Loucy (cell line): ENCODE results near the gene FBLN7.
"Not testable (repeated sequence)": the region's sequence is repeated elsewhere in the genome, so short reads cannot be mapped to it uniquely, and the experiment has no call there.

Experiments used
- H2AFZ ChIP-seq: fragments of 200-600 bp; sonication (generic); 2 replicates; pipeline ENCODE4 v1.6.0; 2016; ENCODE audit warnings: antibody characterized with exemption, mild to moderate bottlenecking, low read length, moderate library complexity
- H3F3A ChIP-seq: fragments of 200-600 bp; 2 replicates; pipeline ENCODE4 v1.6.0; 2016; ENCODE audit warnings: antibody characterized with exemption, low read depth, mild to moderate bottlenecking
- H3K27me3 ChIP-seq: fragments of 200-600 bp; sonication (generic); 2 replicates; pipeline ENCODE4 v1.6.1; 2014; ENCODE audit warnings: low read length, mild to moderate bottlenecking; ENCODE audit not compliant: insufficient read depth, poor library complexity, severe bottlenecking
- H3K36me3 ChIP-seq: fragments of 200-600 bp; sonication (generic); 2 replicates; pipeline ENCODE4 v1.6.1; 2016; ENCODE audit warnings: low read length; ENCODE audit not compliant: insufficient read depth
- H3K4me1 ChIP-seq: fragments of 200-600 bp; sonication (generic); 2 replicates; pipeline ENCODE4 v1.5.1; 2014; ENCODE audit warnings: low read length, mild to moderate bottlenecking; ENCODE audit not compliant: insufficient read depth, poor library complexity, severe bottlenecking
- H3K4me2 ChIP-seq: fragments of 200-600 bp; sonication (generic); 2 replicates; pipeline ENCODE4 v1.6.0; 2014; ENCODE audit warnings: antibody characterized with exemption, low read length, low read depth, mild to moderate bottlenecking; ENCODE audit not compliant: poor library complexity, severe bottlenecking
- H3K4me3 ChIP-seq: fragments of 200-600 bp; sonication (generic); 2 replicates; pipeline ENCODE4 v1.5.1; 2014; ENCODE audit warnings: low read length, mild to moderate bottlenecking, mixed read lengths; ENCODE audit not compliant: poor library complexity, severe bottlenecking
- H3K79me2 ChIP-seq: fragments of 200-600 bp; sonication (generic); 2 replicates; pipeline ENCODE4 v1.6.1; 2014; ENCODE audit warnings: low read length; ENCODE audit not compliant: insufficient read depth
- H3K9ac ChIP-seq: fragments of 200-600 bp; sonication (generic); 2 replicates; pipeline ENCODE4 v1.6.0; 2014; ENCODE audit warnings: mild to moderate bottlenecking, low read depth, low read length, moderate library complexity; ENCODE audit not compliant: poor library complexity, severe bottlenecking
- H3K9me2 ChIP-seq: fragments of 200-600 bp; sonication (generic); replicated peaks from 2 replicates; pipeline ENCODE4 v1.6.1; 2016; ENCODE audit warnings: low read depth, low read length, mixed read lengths
- H3K9me3 ChIP-seq: fragments of 200-600 bp; sonication (generic); 2 replicates; pipeline ENCODE4 v1.6.1; 2014; ENCODE audit warnings: mild to moderate bottlenecking, antibody characterized with exemption, low read length, low read depth; ENCODE audit not compliant: insufficient read depth
- H4K20me1 ChIP-seq: fragments of 200-600 bp; sonication (generic); 2 replicates; pipeline ENCODE4 v1.6.0; 2014; ENCODE audit warnings: antibody characterized with exemption, low read length, mild to moderate bottlenecking; ENCODE audit not compliant: insufficient read depth, poor library complexity, severe bottlenecking
- CTCF ChIP-seq: fragments of 200-600 bp; sonication (generic); conservative IDR thresholded peaks from 2 replicates; pipeline ENCODE4 v1.5.1; 2014; ENCODE audit warnings: mild to moderate bottlenecking, antibody characterized with exemption, low read length
- EZH2phosphoT487 ChIP-seq: fragments of 200-600 bp; IDR thresholded peaks from 2 replicates; pipeline ENCODE4 v1.6.1; 2018; ENCODE audit warnings: antibody characterized with exemption, mild to moderate bottlenecking, moderate library complexity, borderline replicate concordance

FBLN7 gene

GRCh38 chr2:112108178-112108832 lies 29.9 kb upstream of the FBLN7 start:
- Histone ChIP-seq H3K9me2 (no peaks in the 10 kb centered on the region), H3F3A (no peaks in the 10 kb centered on the region), H3K4me3 (no peak overlapping the region), H3K4me1 (no peaks in the 10 kb centered on the region), H3K79me2 (no peaks in the 10 kb centered on the region), H3K9me3 (peaks cover 3% of the 10 kb centered on the region; the same call in 1 of the 2 replicates), H3K27me3 (no peaks in the 10 kb centered on the region), H4K20me1 (no peaks in the 10 kb centered on the region), H2AFZ (no peak overlapping the region), H3K4me2 (no peak overlapping the region), H3K9ac (no peak overlapping the region), H3K36me3 (peaks cover 43% of the 10 kb centered on the region)
- TF ChIP-seq EZH2phosphoT487 (no peak), CTCF (no peak)

- H3K27me3 ChIP-seq: no peaks in the 10 kb centered on the region
- no peaks in the 10 kb centered on the region for H4K20me1 ChIP-seq
- no peaks in the 10 kb centered on the region for H3K9me2 ChIP-seq
- no peaks in the 10 kb centered on the region for H3F3A ChIP-seq
- H3K79me2 ChIP-seq: no peaks in the 10 kb centered on the region
- H2AFZ ChIP-seq: no peak overlapping the region
- TF ChIP-seq CTCF (no peak), EZH2phosphoT487 (no peak)
- H3K9me3 ChIP-seq: peaks cover 3% of the 10 kb centered on the region; the same call in 1 of the 2 replicates
- H3K4me3 ChIP-seq: no peak overlapping the region
- no peaks in the 10 kb centered on the region for H3K4me1 ChIP-seq
- no peak overlapping the region for H3K9ac ChIP-seq
- H3K4me2 ChIP-seq: no peak overlapping the region
- H3K36me3 ChIP-seq: peaks cover 43% of the 10 kb centered on the region
Observed at GRCh38 chr2:112109278-112109677, 28.9 kb upstream of the FBLN7 start.

GRCh38 chr2:112110966-112111365 lies 27.2 kb upstream of the FBLN7 start:
- Histone ChIP-seq H3K4me1 (no peaks in the 10 kb centered on the region), H3K9me2 (no peaks in the 10 kb centered on the region), H3K79me2 (no peaks in the 10 kb centered on the region), H2AFZ (no peak overlapping the region), H4K20me1 (no peaks in the 10 kb centered on the region), H3K27me3 (no peaks in the 10 kb centered on the region), H3K9me3 (peaks cover 3% of the 10 kb centered on the region; the same call in 1 of the 2 replicates), H3K9ac (no peak overlapping the region), H3K36me3 (peaks cover 40% of the 10 kb centered on the region), H3K4me3 (no peak overlapping the region), H3K4me2 (no peak overlapping the region), H3F3A (no peaks in the 10 kb centered on the region)
- no peak for TF ChIP-seq EZH2phosphoT487
- no peak for TF ChIP-seq CTCF

GRCh38 chr2:112113354-112113753 lies 24.8 kb upstream of the FBLN7 start:
- H3K36me3 ChIP-seq: peaks cover 58% of the 10 kb centered on the region
- not testable (repeated sequence) for H3K79me2 ChIP-seq, H2AFZ ChIP-seq, H3K4me2 ChIP-seq, H3K27me3 ChIP-seq, H3K4me1 ChIP-seq, H4K20me1 ChIP-seq, H3K9ac ChIP-seq, H3F3A ChIP-seq, H3K9me3 ChIP-seq, H3K4me3 ChIP-seq, H3K9me2 ChIP-seq
